DOHH2 (cell line): Measurements from ENCODE around the gene SLC29A3.

Experiments
- H3F3A ChIP-seq: fragments of 200-600 bp; sonication (generic), shearing (Covaris generic); 2 replicates; pipeline ENCODE4 v1.6.0; 2016; ENCODE audit warnings: antibody characterized with exemption, mild to moderate bottlenecking; ENCODE audit not compliant: control insufficient read depth, insufficient read depth
- H3K27ac ChIP-seq: fragments of 200-600 bp; sonication (generic); 2 replicates; pipeline ENCODE4 v1.5.1; 2014; ENCODE audit warnings: low read depth, mild to moderate bottlenecking, low read length, moderate library complexity
- H3K27me3 ChIP-seq: fragments of 200-600 bp; sonication (generic); 2 replicates; pipeline ENCODE4 v1.6.1; 2014; ENCODE audit warnings: mild to moderate bottlenecking, low read length, mixed read lengths; ENCODE audit not compliant: control insufficient read depth
- H3K36me3 ChIP-seq: fragments of 200-600 bp; sonication (generic); 2 replicates; pipeline ENCODE4 v1.6.1; 2014; ENCODE audit warnings: mild to moderate bottlenecking, low read length, moderate library complexity, mixed read lengths; ENCODE audit not compliant: control insufficient read depth
- H3K4me1 ChIP-seq: fragments of 200-600 bp; sonication (generic); 2 replicates; pipeline ENCODE4 v1.6.1; 2014; ENCODE audit warnings: mild to moderate bottlenecking, low read length, mixed read lengths; ENCODE audit not compliant: control insufficient read depth
- H3K4me2 ChIP-seq: fragments of 200-600 bp; sonication (generic); 2 replicates; pipeline ENCODE4 v1.6.0; 2014; ENCODE audit warnings: mild to moderate bottlenecking, low read length, moderate library complexity
- H3K4me3 ChIP-seq: fragments of 200-600 bp; sonication (generic); 2 replicates; pipeline ENCODE4 v1.5.1; 2014; ENCODE audit warnings: mild to moderate bottlenecking, low read length, mixed read lengths
- H3K79me2 ChIP-seq: fragments of 200-600 bp; sonication (generic); 2 replicates; pipeline ENCODE4 v1.6.1; 2014; ENCODE audit warnings: mild to moderate bottlenecking, low read length, mixed read lengths; ENCODE audit not compliant: control insufficient read depth
- H3K9me2 ChIP-seq: fragments of 200-600 bp; sonication (generic); replicated peaks from 2 replicates; pipeline ENCODE4 v1.6.1; 2014; ENCODE audit warnings: mild to moderate bottlenecking, low read length, mixed read lengths; ENCODE audit not compliant: control insufficient read depth
- H3K9me3 ChIP-seq: fragments of 200-600 bp; sonication (generic); 2 replicates; pipeline ENCODE4 v1.6.1; 2014; ENCODE audit warnings: antibody characterized with exemption, low read length, mixed read lengths; ENCODE audit not compliant: control insufficient read depth, insufficient read depth
- H4K20me1 ChIP-seq: fragments of 200-600 bp; sonication (generic); 2 replicates; pipeline ENCODE4 v1.6.0; 2014; ENCODE audit warnings: low read depth, mild to moderate bottlenecking, antibody characterized with exemption, low read length, moderate library complexity; ENCODE audit not compliant: control insufficient read depth, insufficient read depth
- CTCF ChIP-seq: fragments of 200-600 bp; sonication (generic); IDR thresholded peaks from one replicate; pipeline ENCODE4 v1.5.1; 2014; ENCODE audit warnings: antibody characterized with exemption, mild to moderate bottlenecking, low read depth, low read length; ENCODE audit not compliant: poor library complexity, severe bottlenecking
- EZH2phosphoT487 ChIP-seq: fragments of 200-600 bp; sonication (generic); IDR thresholded peaks from 2 replicates; pipeline ENCODE4 v1.6.1; 2017; ENCODE audit warnings: borderline replicate concordance, mild to moderate bottlenecking, antibody characterized with exemption, low read length, moderate library complexity, mixed read lengths

The SLC29A3 gene

GRCh38 chr10:71330789-71331404 lies 11.8 kb downstream of the SLC29A3 start:
- Histone ChIP-seq H3K4me1 (0 out of 2 replicates have a peak, but pooled peaks cover 3% of the 10 kb centered on the region), H3K79me2 (no peaks in the 10 kb centered on the region), H3K27me3 (no peaks in the 10 kb centered on the region), H3K9me2 (no peaks in the 10 kb centered on the region), H3K4me2 (no peak overlapping the region), H4K20me1 (no peaks in the 10 kb centered on the region), H3K9me3 (no peaks in the 10 kb centered on the region), H3F3A (no peaks in the 10 kb centered on the region), H3K4me3 (no peak overlapping the region), H3K36me3 (no peaks in the 10 kb centered on the region), H3K27ac (no peak overlapping the region)
- TF ChIP-seq CTCF (no peak), EZH2phosphoT487 (no peak)

GRCh38 chr10:71331736-71332135 lies 12.7 kb downstream of the SLC29A3 start:
- Histone ChIP-seq H4K20me1 (no peaks in the 10 kb centered on the region), H3K79me2 (no peaks in the 10 kb centered on the region), H3K9me3 (no peaks in the 10 kb centered on the region), H3K9me2 (no peaks in the 10 kb centered on the region), H3K36me3 (no peaks in the 10 kb centered on the region), H3K4me2 (no peak overlapping the region), H3K27me3 (no peaks in the 10 kb centered on the region), H3K27ac (no peak overlapping the region), H3F3A (no peaks in the 10 kb centered on the region), H3K4me1 (0 out of 2 replicates have a peak, but pooled peaks cover 3% of the 10 kb centered on the region), H3K4me3 (no peak overlapping the region)
- TF ChIP-seq EZH2phosphoT487 (no peak), CTCF (no peak)

GRCh38 chr10:71332466-71332865 lies 13.4 kb downstream of the SLC29A3 start:
- 0 out of 2 replicates have a peak, but pooled peaks cover 3% of the 10 kb centered on the region for H3K4me1 ChIP-seq
- H3K4me2 ChIP-seq = no peak overlapping the region
- no peaks in the 10 kb centered on the region for H3K9me2 ChIP-seq
- no peaks in the 10 kb centered on the region for H3F3A ChIP-seq
- no peaks in the 10 kb centered on the region for H4K20me1 ChIP-seq
- H3K4me3 ChIP-seq = no peak overlapping the region
- TF ChIP-seq EZH2phosphoT487 (no peak), CTCF (no peak)
- H3K9me3 ChIP-seq = no peaks in the 10 kb centered on the region
- no peaks in the 10 kb centered on the region for H3K79me2 ChIP-seq
- no peaks in the 10 kb centered on the region for H3K36me3 ChIP-seq
- H3K27ac ChIP-seq = no peak overlapping the region
- H3K27me3 ChIP-seq = no peaks in the 10 kb centered on the region
